Measurements from ENCODE around the gene TMEM245.
"Not testable (repeated sequence)": the region's sequence is repeated elsewhere in the genome, so short reads cannot be mapped to it uniquely, and the experiment has no call there.

The TMEM245 gene

GRCh38 chr9:108972626-108973209 lies 147.0 kb downstream of the TMEM245 start:
- no peak for DNase-seq

- no peak for DNase-seq
These were observed 147.6 kb downstream of the TMEM245 start for GRCh38 chr9:108972186-108972585.

- not testable (repeated sequence) for DNase-seq
These were observed 148.4 kb downstream of the TMEM245 start for GRCh38 chr9:108971392-108971791.

- no peak for DNase-seq
These were observed 151.8 kb downstream of the TMEM245 start for GRCh38 chr9:108967916-108968315.
